RWPE1 (cell line): ENCODE measurements around the gene PIP4K2C.

ENCODE experiments used
- CTCF ChIA-PET: fragments of 350-600 bp; sonication (Branson Sonifier 250); formaldehyde crosslinking; extraction: SDS; loops from one replicate; lab custom pipeline; 2021; lab: Yijun Ruan, JAX
- POLR2A ChIA-PET: fragments of 400-600 bp; formaldehyde crosslinking; extraction: SDS; loops from one replicate; lab custom pipeline; 2020; ENCODE audit warnings: antibody characterized with exemption; ENCODE audit not compliant: low non-redundant PET; lab: Yijun Ruan, JAX
- DNase-seq: peaks from one replicate; pipeline ENCODE4 v3.0.0; 2012; ENCODE audit warnings: low spot score
- H3K27ac ChIP-seq: fragments of 450-650 bp; 2 replicates; pipeline ENCODE4 v1.5.1; 2017
- TF ChIP-seq, protein P1 (sequence below): fragments of 450-650 bp; conservative IDR thresholded peaks from 2 replicates; pipeline ENCODE4 v1.5.1; 2017; ENCODE audit warnings: low read depth, mild to moderate bottlenecking

The PIP4K2C gene

GRCh38 chr12:57623811-57624390, 32.9 kb downstream of the PIP4K2C start:
- TF ChIP-seq, protein P1, sequence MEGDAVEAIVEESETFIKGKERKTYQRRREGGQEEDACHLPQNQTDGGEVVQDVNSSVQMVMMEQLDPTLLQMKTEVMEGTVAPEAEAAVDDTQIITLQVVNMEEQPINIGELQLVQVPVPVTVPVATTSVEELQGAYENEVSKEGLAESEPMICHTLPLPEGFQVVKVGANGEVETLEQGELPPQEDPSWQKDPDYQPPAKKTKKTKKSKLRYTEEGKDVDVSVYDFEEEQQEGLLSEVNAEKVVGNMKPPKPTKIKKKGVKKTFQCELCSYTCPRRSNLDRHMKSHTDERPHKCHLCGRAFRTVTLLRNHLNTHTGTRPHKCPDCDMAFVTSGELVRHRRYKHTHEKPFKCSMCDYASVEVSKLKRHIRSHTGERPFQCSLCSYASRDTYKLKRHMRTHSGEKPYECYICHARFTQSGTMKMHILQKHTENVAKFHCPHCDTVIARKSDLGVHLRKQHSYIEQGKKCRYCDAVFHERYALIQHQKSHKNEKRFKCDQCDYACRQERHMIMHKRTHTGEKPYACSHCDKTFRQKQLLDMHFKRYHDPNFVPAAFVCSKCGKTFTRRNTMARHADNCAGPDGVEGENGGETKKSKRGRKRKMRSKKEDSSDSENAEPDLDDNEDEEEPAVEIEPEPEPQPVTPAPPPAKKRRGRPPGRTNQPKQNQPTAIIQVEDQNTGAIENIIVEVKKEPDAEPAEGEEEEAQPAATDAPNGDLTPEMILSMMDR = no peak
- no peak for DNase-seq
- H3K27ac ChIP-seq = no peak overlapping the region
- CTCF ChIA-PET = interaction anchor here (1.3 to 2.6 kb wide), 2 partner anchors 9 to 41 kb away, joined by 5 to 12 read pairs; partner anchors contain the start of gene B4GALNT1
- POLR2A ChIA-PET = no interaction called here

DNA sequence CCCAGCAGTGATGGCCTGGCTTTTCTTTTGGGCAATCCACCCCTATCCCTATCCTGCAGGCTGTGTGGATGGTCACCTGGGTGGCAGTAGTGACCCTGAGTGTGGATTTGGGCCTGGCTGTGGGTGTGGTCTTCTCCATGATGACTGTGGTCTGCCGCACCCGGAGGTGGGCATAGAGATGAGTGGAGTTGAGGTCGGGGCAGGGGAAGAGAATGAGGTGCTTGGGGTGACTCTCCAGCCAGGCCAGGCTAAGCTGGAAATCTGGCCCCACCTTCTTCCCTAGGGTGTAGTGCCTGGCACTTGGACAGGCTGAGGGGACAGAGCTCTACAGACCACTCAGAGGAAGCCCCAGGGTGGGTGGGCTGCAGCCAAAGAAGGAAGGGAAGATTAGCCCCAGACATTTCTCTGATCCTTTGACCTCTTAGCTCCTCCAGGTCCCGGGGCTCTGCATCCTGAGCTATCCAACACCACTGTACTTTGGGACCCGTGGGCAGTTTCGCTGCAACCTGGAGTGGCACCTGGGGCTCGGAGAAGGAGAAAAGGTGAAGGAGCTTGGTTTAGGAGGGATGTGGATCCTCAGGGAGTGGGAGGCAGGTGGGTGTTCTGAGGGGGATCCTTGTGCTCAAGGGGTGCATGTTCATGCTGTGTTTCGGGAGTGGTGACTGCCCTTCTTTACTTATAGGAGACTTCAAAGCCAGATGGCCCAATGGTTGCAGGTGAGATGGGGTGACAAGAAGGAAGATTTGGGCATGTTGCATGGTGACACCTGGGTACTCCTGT, 33.6 kb downstream of the PIP4K2C start:
- DNase-seq = no peak
- TF ChIP-seq, protein P1 = no peak
- ChIA-PET POLR2A (no interaction called here), CTCF (interaction anchor here (1.3 to 2.6 kb wide), 2 partner anchors 8 to 41 kb away, joined by 5 to 12 read pairs; partner anchors contain the start of gene B4GALNT1)
- no peak overlapping the region for H3K27ac ChIP-seq

DNA sequence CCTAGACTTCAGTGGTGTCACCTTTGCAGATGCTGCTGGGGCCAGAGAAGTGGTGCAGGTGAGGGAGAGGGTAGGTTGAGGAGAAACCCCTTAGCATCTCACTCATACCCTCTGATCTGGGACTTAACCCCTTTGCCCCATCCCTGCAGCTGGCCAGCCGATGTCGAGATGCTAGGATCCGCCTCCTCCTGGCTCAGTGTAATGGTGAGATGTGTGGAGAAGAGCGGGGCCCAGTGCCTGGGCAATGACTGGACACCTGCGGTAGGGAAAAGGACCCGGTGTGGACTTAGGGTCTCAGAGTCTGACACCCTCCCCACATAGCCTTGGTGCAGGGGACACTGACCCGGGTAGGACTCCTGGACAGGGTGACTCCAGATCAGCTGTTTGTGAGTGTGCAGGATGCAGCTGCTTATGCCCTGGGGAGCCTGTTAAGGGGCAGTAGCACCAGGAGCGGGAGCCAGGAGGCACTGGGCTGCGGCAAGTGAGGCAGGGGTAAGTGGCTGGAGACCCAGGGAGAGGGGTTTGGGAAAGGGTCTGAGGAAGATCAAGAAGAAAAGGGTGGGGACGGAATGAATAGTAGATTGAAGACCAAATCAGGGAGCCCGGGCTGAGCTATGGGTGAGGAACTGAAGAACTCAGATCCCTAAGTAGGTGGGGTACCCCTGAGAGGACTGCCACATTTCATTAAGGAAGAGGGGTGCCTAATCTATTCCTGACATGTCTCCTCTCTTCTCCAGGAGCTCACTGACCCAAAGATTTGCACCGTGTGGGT, 34.5 kb downstream of the PIP4K2C start:
- CTCF ChIA-PET = interaction anchor here (0.7 to 2.6 kb wide), 2 partner anchors 20 to 42 kb away, joined by 3 to 12 read pairs; no protein-coding TSS in a partner anchor
- no peak overlapping the region for H3K27ac ChIP-seq
- TF ChIP-seq, protein P1 = no peak
- POLR2A ChIA-PET = no interaction called here
- DNase-seq = no peak

- POLR2A ChIA-PET = no interaction called here
- TF ChIP-seq, protein P1 = no peak
- no peak for DNase-seq
- no peak overlapping the region for H3K27ac ChIP-seq
- CTCF ChIA-PET = interaction anchor here (0.7 to 2.6 kb wide), 3 partner anchors 21 to 43 kb away, joined by 3 to 12 read pairs (median 3); no protein-coding TSS in a partner anchor
Measured at GRCh38 chr12:57626111-57626920, 35.3 kb downstream of the PIP4K2C start.

- TF ChIP-seq, protein P1 = no peak
Measured at GRCh38 chr12:57626921-57627445, 36.0 kb downstream of the PIP4K2C start.

More at GRCh38 chr12:57626921-57627445, 36.0 kb downstream of the PIP4K2C start:
- ChIA-PET POLR2A (no interaction called here), CTCF (interaction anchor here (0.6 to 1.0 kb wide), 3 partner anchors 43 to 67 kb away, joined by 3 read pairs; partner anchors contain the start of gene OS9)
- no peak for DNase-seq
- H3K27ac ChIP-seq = no peak overlapping the region
